NCI-H1105 treated with DMSO at 0.1 percent for 48 hours (cell line): ENCODE data around the gene VSTM4.

Source experiments
- DNase-seq: peaks from one replicate; lab custom pipeline; 2025; lab: John Stamatoyannopoulos, UW

VSTM4 gene

GRCh38 chr10:49070701-49071100, 44.6 kb downstream of the VSTM4 start:
- DNase-seq: no peak

GRCh38 chr10:49068672-49069217, 46.6 kb downstream of the VSTM4 start:
- no peak for DNase-seq

DNA sequence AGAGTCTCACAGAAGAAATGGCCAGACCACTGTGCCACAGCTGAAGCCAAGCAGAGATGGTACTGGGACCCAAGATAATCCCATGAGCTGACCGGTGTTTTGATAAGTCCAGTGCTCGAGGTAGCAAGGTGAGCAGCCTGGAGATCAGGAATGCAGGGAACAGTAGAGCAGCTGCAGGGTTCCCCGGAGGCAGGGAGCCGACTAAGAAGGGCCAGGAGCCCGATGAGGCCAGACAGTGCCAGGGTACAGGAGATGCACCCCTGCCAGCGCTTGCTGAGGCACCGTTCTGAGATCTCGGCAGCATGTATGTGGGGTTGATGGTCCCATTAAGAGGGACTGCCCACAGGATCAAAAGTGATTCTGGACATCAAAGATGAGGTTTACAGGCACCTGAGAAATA, 47.1 kb downstream of the VSTM4 start:
- no peak for DNase-seq

DNA sequence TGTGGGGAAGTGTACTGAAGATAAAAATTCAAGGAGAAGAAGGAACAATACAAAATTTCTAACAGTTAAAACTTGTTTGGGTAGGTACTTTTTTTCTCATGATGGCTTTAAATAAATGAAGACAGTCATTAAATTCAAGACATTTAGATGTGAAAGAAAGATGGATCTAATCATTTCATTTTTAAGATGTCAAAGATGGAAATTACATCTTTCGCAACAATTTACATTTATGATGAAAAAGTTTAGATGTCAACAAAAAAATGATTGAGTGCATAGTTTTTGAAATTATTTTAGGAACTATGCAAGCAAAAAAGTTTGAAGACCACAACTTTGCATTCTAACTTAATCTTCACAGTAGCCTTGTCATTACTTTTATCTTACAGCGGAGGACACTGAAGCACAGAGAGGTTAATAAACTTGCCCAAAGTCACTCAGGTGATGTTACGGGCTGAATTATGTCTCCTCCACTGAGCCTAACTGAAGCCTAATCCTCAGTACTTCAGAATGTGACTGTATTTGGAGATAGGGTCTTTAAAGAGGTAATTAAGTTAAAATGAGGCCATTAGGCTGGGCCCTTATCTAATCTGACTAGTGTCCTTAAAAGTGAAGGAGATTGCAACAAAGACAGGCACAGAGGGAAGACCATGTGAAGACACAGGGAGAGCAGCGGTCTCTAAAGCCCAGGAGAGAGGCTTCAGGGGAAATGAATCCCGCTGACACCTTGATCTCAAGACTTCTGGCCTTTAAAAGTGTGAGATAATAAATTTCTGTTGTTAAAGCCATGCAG, 48.2 kb downstream of the VSTM4 start:
- no peak for DNase-seq

DNA sequence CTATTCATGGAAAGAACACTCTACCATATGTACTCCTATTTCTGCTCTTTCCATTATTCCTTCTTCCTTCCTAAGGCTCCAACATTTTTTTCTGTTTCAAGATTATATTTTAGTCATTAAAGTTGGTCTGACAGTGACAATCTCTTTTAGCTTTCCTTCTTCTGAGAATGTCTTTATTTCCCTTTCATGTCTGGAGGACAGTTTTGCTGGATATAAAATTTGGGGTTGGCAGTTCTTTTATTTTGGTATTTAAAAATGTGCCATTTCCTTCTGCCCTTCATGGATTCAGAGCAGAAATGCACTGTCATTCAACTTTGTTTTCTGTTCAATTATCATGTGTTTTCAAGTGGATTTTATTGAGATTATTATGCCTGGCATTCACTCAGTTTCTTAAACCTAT, 53.1 kb downstream of the VSTM4 start:
- DNase-seq: no peak

- DNase-seq: no peak
Measured at GRCh38 chr10:49061667-49062066, 53.7 kb downstream of the VSTM4 start.

DNA sequence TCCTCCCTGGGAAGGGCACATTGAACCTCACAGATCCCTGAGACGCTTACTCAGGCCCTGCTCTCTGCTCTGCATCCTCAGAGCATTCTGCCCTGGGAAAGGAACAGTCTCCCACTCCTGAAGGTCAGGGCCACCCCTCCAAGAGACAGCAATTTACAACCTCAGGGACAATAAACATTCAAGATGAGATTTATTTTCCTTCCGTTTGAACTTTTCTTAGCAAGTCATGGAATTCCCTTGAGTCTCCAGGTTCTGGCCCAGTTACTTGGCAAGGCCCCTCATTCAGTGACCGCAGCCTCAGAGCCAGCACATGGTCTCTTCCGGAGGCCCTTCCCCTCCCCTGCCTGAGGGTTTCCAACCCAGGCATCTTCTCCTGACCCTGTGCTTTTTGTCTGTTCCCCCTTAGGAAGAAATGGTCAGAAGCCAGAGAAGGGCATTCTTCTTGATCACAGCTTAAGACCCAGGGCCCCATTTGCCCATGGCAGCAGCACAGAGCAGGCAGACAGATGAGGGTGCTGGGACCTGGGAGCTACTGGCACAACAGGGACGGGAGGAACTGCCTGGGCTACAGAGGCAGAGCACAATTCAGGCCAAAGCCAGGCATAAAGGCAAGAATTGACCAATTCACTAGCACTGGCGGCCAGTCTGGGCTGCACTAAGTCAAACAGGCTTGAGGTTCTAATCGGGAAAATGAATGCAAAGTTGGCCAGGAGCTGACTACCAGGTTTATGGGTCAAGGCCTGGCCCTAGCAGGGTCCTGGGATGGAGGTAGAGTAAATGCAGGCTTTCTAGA, 56.7 kb downstream of the VSTM4 start:
- no peak for DNase-seq

DNA sequence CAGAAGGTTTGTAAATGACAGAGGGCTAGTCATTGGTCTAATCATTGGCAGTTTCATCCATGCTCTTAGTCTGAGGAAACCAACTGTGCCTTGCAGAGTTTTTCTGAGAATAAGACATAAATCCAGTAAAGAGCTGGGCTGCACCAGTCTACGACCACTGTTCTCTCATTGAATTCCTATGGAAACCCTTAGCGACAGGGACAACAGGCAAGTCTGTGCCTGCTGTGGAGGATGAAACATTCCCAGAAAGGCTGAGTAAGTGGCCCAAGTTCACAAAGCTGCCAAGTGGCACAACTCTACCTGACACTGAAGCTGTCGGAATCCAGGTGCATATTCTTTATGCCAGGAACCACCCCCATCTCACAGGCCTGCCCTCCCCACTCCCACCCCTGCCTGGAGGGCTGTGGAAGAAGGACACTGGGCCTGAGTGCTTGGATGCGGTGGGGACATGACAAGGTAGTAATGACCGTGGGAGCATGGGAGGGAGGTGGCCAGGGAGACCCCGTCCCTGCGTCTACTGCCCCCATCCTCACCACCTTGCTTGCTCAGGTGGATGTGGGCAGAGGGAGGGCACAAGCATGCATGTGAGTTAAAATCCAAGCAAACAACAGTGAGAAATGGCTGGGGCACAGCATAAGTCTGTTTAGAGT, 58.0 kb downstream of the VSTM4 start:
- no peak for DNase-seq

DNA sequence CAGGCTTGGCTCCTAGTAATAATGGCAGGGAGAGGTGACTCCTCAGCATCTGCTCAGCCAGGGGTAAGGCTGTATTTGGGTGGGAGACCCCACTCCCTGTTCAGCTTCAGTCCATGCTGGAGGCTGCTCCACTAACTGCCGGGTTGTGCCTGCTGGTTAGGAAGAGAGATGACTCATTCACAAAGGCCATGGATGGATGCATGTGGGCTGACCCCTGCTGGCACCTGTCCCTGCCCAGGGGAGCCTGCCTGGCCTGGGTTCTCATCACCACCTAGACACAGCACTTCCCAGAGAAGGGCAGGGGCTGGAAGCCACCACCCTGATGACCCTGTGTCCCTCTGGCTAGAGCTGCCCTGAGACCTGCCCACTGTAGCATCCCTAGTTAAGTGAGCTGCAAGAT, 59.0 kb downstream of the VSTM4 start:
- no peak for DNase-seq

DNA sequence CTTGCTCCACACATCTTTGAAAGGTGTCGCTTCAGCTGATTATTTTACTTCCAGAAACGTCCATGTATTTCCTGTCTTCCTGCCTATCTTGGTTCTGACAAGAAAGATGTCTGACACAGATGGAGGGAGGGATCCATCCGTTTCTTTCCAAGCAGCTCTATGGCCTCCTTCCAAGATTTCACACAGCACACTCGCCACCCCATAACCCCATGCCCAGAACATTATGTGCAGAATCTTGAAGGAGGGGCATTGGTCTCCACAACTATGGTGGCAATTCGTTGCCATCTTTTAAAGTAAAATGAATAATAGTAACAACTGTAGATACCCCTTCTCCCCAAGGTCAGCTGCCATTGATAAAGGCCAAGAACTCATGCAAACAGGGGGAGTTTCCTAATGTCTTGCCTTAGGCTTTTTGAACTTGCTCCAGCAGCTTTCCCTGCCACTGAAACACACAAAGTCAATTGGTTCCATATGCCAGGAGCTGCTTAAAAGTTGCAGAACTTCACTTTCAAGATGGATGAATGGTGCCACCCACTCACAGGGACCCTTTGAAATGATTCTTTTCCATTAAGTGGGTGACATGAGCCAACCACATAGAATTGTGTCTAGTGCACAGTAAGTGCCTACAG, 60.0 kb downstream of the VSTM4 start:
- no peak for DNase-seq

- no peak for DNase-seq
Measured at GRCh38 chr10:49054753-49055152, 60.6 kb downstream of the VSTM4 start.

GRCh38 chr10:49053998-49054692, 61.2 kb downstream of the VSTM4 start:
- DNase-seq: no peak

- DNase-seq: no peak
Measured at GRCh38 chr10:49053053-49053997, 62.0 kb downstream of the VSTM4 start.

- no peak for DNase-seq
Measured at GRCh38 chr10:49052069-49052468, 63.3 kb downstream of the VSTM4 start.

DNA sequence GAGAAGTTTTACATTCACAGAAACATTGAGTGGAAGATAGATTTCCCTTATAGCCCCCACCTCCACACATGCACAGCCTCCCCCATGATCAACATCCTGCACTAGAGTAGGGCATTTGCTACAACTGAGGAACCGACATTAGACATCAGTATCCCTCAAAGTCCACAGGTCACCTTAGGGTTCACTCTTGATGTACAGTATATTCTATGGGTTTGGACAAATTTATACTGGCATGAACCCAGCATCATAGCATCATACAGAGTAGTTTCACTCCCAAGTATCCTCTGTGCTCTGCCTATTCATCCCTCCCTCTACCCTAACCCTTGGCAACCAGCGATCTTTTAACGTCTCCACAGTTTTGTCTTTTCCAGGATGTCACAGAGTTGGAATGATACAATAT, 64.4 kb downstream of the VSTM4 start:
- no peak for DNase-seq

DNA sequence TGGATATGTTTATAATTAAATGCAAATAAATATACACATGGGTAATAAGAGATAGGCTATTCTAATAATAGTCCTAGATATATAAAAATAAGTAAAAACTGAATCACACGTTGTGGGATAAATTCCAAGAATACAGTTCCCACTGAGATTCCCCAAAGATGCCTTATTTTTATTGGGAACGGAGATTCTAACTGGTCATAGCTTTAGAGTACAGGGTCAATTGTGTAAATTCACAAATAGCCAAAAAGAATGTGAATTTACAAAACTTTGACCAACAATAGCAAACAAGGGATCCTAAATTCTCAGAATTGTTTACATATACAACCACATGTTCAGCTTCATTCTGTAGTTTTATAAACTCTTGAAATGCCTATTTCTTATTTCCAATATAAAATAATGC, 65.0 kb downstream of the VSTM4 start:
- DNase-seq: no peak

DNA sequence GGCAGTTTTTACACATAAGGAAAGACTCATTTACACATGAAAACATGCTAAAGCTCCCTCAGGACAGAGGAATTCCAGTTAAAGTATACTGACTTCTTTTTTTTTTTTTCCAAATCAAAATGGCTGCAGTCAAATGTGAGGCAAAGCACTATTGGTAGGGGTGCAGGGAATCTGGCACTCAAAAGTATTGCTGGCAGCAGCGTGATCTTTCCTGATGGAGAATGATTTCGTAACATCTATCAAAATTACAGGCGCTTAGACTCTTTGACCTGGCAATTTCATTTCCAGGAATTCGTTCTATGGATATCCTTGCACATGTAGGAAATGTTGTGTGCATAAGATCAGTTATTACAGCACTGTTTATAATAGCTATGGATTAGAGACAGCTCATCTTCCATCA, 65.7 kb downstream of the VSTM4 start:
- no peak for DNase-seq

GRCh38 chr10:49047128-49047639, 68.1 kb downstream of the VSTM4 start:
- DNase-seq: no peak

DNA sequence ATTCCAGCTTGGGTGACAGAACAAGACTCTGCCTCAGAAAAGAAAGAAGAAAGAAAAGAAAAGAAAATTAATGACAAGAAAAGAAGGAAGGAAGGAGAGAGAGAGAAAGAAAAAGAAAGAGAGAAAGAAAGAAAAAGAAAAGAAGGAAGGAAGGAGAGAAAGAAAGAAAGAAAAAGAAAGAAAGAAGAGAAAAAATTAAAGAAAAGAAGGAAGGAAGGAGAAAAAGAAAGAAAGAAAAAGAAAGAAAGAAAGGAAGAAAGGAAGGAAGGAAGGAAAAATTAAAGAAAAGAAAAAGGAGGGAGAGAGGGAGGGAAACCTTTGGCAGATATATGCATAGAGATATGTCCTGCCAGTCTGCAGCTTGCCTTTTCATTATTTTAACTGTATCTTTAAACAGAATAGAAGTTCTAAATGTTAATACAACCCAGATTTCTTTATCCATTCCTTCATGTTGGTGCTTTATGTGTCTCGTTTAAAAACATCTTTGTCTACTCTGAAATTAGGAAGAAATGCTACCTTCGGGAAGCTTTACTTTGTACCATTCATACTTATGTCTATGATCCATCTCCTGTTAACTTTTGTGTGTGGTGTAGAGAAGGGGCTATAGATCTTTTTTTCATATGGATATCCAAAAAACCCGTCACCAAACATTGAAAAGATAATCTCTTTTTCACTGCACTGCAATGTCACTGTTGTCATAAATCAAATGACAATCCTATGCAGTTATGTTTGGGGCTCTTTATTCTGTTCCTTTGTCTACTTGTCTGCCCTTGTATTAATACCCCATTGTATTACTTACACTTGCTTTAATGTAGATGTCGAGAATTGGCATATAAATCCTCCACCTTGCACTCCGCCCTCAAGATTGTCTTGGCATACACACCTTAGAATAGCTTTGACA, 70.8 kb downstream of the VSTM4 start:
- DNase-seq: no peak
